SK-N-MC (cell line): ENCODE data around the gene ZFYVE28.

Experiments
- EZH2 ChIP-seq: fragments of 200-600 bp; sonication (generic); IDR thresholded peaks from one replicate; pipeline ENCODE4 v1.6.1; 2017; ENCODE audit warnings: antibody characterized with exemption
- POLR2AphosphoS5 ChIP-seq: IDR thresholded peaks from 2 replicates; pipeline ENCODE4 v1.6.1; 2012; ENCODE audit warnings: mild to moderate bottlenecking, low read depth, low read length, borderline replicate concordance

GRCh38 chr4:2399216-2399615 lies 19.2 kb downstream of the ZFYVE28 start:
- no peak for TF ChIP-seq EZH2
- no peak for TF ChIP-seq POLR2AphosphoS5
